Endothelial cell of umbilical vein (primary cell): ENCODE measurements around the gene FAM221B. TPM values are rescaled to one million over a fixed set of nuclear protein-coding genes. Genes with fewer than 3 reads are reported as not detected.
A peak's percentile ranks its signal among the peaks of the same experiment; 100 is the strongest.

Source experiments
- BruUV-seq: library from RNA; stranded (reverse); fragments of 400-500 nt; replicated peaks from 2 replicates; lab custom pipeline; 2021; lab: Mats Ljungman, UMichigan
- CTCF ChIA-PET: fragments of 300-600, 350-600 bp; sonication (Branson Sonifier 250); formaldehyde crosslinking; loops from one replicate; lab custom pipeline; 2021; ENCODE audit warnings: antibody characterized with exemption, inconsistent platforms; lab: Charles Lee
- POLR2A ChIA-PET: fragments of 300-600, 350-600 bp; sonication (Branson Sonifier 250); formaldehyde crosslinking; loops from one replicate; lab custom pipeline; 2021; ENCODE audit warnings: antibody characterized with exemption, inconsistent platforms; lab: Charles Lee
- DNase-seq: peaks from one replicate; pipeline ENCODE4 v3.0.0-alpha.2; 2011; ENCODE audit warnings: low read depth, low spot score
- FAIRE-seq: peaks from 2 replicates; lab custom pipeline; 2011; peaks lifted over from hg19 to GRCh38; lab: Jason Lieb, UNC
- H2AFZ ChIP-seq: 2 replicates; pipeline ENCODE4 v1.6.0; 2012; ENCODE audit warnings: low read depth, low read length, control low read depth, inconsistent platforms
- H3K27ac ChIP-seq: 2 replicates; pipeline ENCODE4 v1.5.1; 2011; ENCODE audit warnings: low read depth, mild to moderate bottlenecking, control low read depth, low read length, moderate library complexity; ENCODE audit not compliant: insufficient read depth
- H3K27me3 ChIP-seq, 2 experiments: 2 replicates each; pipeline versions ENCODE4 v1.6.0 to v1.6.1; 2011; ENCODE audit warnings: low read length in 2 of 2, mixed read lengths in 1 of 2; ENCODE audit not compliant: control insufficient read depth in 2 of 2, insufficient read depth in 2 of 2
- H3K36me3 ChIP-seq, 2 experiments: 2 replicates in 1 of 2; 3 replicates in 1 of 2; pipeline ENCODE4 v1.5.1; 2011; ENCODE audit warnings: low read length in 2 of 2, mild to moderate bottlenecking in 1 of 2, moderate library complexity in 1 of 2; ENCODE audit not compliant: control insufficient read depth in 2 of 2, insufficient read depth in 2 of 2; ENCODE audit errors: extremely low read depth in 1 of 2
- H3K4me1 ChIP-seq: 3 replicates; pipeline ENCODE4 v1.5.1; 2011; ENCODE audit warnings: mild to moderate bottlenecking, low read length; ENCODE audit not compliant: control insufficient read depth, insufficient read depth; ENCODE audit errors: extremely low read depth
- H3K4me2 ChIP-seq: 2 replicates; pipeline ENCODE4 v1.6.1; 2011; ENCODE audit warnings: low read length, control low read depth, mixed read lengths; ENCODE audit not compliant: insufficient read depth
- H3K4me3 ChIP-seq, 3 experiments: fragments of 200-600 bp in 1 of 3; sonication (generic), shearing (Covaris generic) in 1 of 3; replicated peaks in 1 of 3; 2 replicates each; pipeline ENCODE4 v1.5.1; 2011 to 2016; ENCODE audit warnings: control low read depth in 3 of 3, low read length in 3 of 3, mild to moderate bottlenecking in 2 of 3, inconsistent platforms in 1 of 3, low read depth in 1 of 3, moderate library complexity in 1 of 3; ENCODE audit not compliant: insufficient read depth in 1 of 3
- H3K79me2 ChIP-seq: 2 replicates; pipeline ENCODE4 v1.6.0; 2012; ENCODE audit warnings: low read length, inconsistent platforms; ENCODE audit not compliant: control insufficient read depth, insufficient read depth
- H3K9ac ChIP-seq: replicated peaks from 2 replicates; pipeline ENCODE3; 2011; ENCODE audit warnings: low read length, control low read depth; ENCODE audit not compliant: insufficient read depth; ENCODE audit errors: extremely low read depth
- H3K9me1 ChIP-seq: replicated peaks from 3 replicates; pipeline ENCODE4 v1.6.0; 2011; ENCODE audit warnings: mild to moderate bottlenecking, low read length; ENCODE audit not compliant: control insufficient read depth, insufficient read depth; ENCODE audit errors: extremely low read depth
- H3K9me3 ChIP-seq: replicated peaks from 2 replicates; pipeline ENCODE4 v1.5.1; 2012; ENCODE audit warnings: low read length, inconsistent platforms; ENCODE audit not compliant: control insufficient read depth, insufficient read depth
- H4K20me1 ChIP-seq: replicated peaks from 2 replicates; pipeline ENCODE3; 2011; ENCODE audit warnings: mild to moderate bottlenecking, low read length; ENCODE audit not compliant: control insufficient read depth, insufficient read depth; ENCODE audit errors: extremely low read depth
- EZH2 ChIP-seq: IDR thresholded peaks from 2 replicates; pipeline ENCODE4 v1.6.1; 2012; ENCODE audit warnings: borderline replicate concordance, low read depth, mild to moderate bottlenecking, moderate library complexity, low read length, inconsistent platforms; ENCODE audit not compliant: severe bottlenecking
- POLR2A ChIP-seq: IDR thresholded peaks from 2 replicates; pipeline ENCODE4 v1.6.1; 2012; ENCODE audit warnings: low read depth, mild to moderate bottlenecking, control low read depth, low read length
- POLR2AphosphoS5 ChIP-seq: IDR thresholded peaks from 2 replicates; pipeline ENCODE4 v1.6.1; 2012; ENCODE audit warnings: low read depth, mild to moderate bottlenecking, control low read depth, low read length, moderate library complexity; ENCODE audit not compliant: insufficient read depth
- dilution Hi-C: fragments of 300-500 bp; cut with MboI; formaldehyde crosslinking; loops from one replicate; pipeline ENCODE4 v1.15.0; 2019; ENCODE audit warnings: low sequenced_read_pairs; ENCODE audit not compliant: extremely low pct_ligation_motif_present
- intact Hi-C: fragments of 100-400 bp; cut with micrococcal nuclease; formaldehyde crosslinking; loops from one replicate; pipeline ENCODE4 v1.10.0; 2022
- polyA plus RNA-seq, 4 experiments: library from polyadenylated mRNA; depleted of rRNA in 3 of 4; stranded (reverse) in 3 of 4; unstranded in 1 of 4; fragments of >200 nt; gene quantifications; 2 replicates each; pipeline versions ENCODE4 v1.2.1 to v1.2.3, GENCODE V29; 2011 to 2012; ENCODE audit warnings: missing spikeins in 1 of 4
- total RNA-seq: library from RNA; stranded (reverse); gene quantifications from 2 replicates; pipeline ENCODE4 v1.2.3, GENCODE V29; 2021
- TF ChIP-seq, protein P1 (sequence below): IDR thresholded peaks from 2 replicates; pipeline ENCODE4 v1.6.1; 2011; ENCODE audit not compliant: insufficient read depth, insufficient read length

The FAM221B gene
- total and polyA plus RNA-seq, 2 donors (not counting 3 experiments of a cell fraction or from before 2014, with no cell fraction given) = not detected

DNA sequence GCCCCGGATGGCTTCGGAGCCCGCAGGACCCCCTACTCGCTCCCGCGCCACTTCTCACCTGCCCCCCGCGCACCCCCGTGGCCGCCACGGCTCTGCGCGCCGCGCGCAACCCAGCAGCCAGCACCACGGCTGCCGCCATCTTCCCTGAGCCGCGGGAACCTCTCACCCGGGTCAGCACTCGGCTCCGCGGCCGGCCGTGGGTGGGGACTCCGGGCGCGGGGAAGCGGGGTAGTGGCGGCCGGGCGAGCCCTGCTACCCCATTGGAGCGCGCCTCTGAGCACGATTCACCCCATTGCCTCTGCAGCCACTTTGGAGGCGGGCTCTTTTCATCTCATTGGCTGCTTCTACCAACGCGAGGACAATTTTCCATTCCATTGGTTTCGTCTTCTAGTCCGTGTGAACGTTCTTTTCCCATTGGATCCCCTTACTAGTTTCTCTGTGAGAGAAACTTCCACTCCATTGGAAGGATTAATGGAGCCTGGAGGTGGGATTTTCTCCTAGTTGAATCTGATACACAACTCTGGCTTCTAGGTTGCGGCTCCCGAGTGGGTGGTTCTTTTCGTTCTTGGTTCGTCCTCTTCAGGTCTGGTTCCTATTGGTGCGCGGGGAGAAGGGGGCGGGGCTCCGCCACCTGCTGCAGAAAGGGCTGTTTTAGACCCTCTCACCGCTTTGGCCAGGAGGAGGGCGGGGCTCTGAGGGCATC lies 13.5 kb downstream of the FAM221B start, which contains the start of gene HINT2:
Gene HINT2, minus strand, starts transcription at position 202 of the 703 bp plus-strand sequence. Its CDS starts 63 bp downstream, at position 139.
- Histone ChIP-seq H3K9ac (peak within 1 kb of the TSS; percentile 66), H3K27ac (peak within 1 kb of the TSS; percentile 44), H3K4me2 (peak within 1 kb of the TSS; percentile 92), H3K4me1 (peaks cover 21% of the 10 kb centered on the region), H3K9me3 (no peaks in the 10 kb centered on the region), H3K27me3 (no peaks in the 10 kb centered on the region), H4K20me1 (no peaks in the 10 kb centered on the region), H3K9me1 (no peaks in the 10 kb centered on the region), H3K36me3 (no peaks in the 10 kb centered on the region), H3K79me2 (no peaks in the 10 kb centered on the region), H3K4me3 (peak within 1 kb of the TSS; percentile 83 to 89 (median 85)), H2AFZ (peak within 1 kb of the TSS; percentile 90)
- POLR2A ChIA-PET = interaction anchor here (1.0 kb wide), 1 partner anchor 83 kb away, joined by 7 read pairs; the partner anchor contains the start of genes CREB3 and TLN1
- intact Hi-C loops = loop anchor here (1.0 kb wide), 4 partner anchors 11 to 83 kb away; partner anchors contain the start of genes CREB3 and TLN1
- FAIRE-seq (peak; percentile 99), DNase-seq (peak; percentile 99)
- peak; percentile 90 for TF ChIP-seq POLR2AphosphoS5
- peak; percentile 71 for TF ChIP-seq EZH2
- TF ChIP-seq POLR2A = peak; percentile 93
- TF ChIP-seq, protein P1, sequence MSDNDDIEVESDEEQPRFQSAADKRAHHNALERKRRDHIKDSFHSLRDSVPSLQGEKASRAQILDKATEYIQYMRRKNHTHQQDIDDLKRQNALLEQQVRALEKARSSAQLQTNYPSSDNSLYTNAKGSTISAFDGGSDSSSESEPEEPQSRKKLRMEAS = no peak
- CTCF ChIA-PET = interaction anchor here (0.5 to 5.8 kb wide), 15 partner anchors 8 to 97 kb away, joined by 3 to 130 read pairs (median 5); partner anchors contain the start of genes CREB3, NPR2, TLN1 and TMEM8B
- BruUV-seq = no TSS peak
- dilution Hi-C loops = no loop called here
